HG02610 (cell line): ENCODE results near the gene FAM163A.
"Not testable (repeated sequence)": the region's sequence is repeated elsewhere in the genome, so short reads cannot be mapped to it uniquely, and the experiment has no call there.

Experiments
- ATAC-seq: cut with Tn5 transposase; IDR thresholded peaks from one replicate; pipeline ENCODE4 v1.9.1; 2021; ENCODE audit warnings: mild to moderate bottlenecking, moderate library complexity; ENCODE audit not compliant: unreplicated experiment

Gene FAM163A

GRCh38 chr1:179831852-179832699 is 89.0 kb downstream of the FAM163A start:
- no peak for ATAC-seq

GRCh38 chr1:179836686-179837445 is 93.8 kb downstream of the FAM163A start:
- ATAC-seq: not testable (repeated sequence)

GRCh38 chr1:179840107-179840506 is 97.0 kb downstream of the FAM163A start:
- no peak for ATAC-seq

GRCh38 chr1:179848233-179848632 is 105.1 kb downstream of the FAM163A start:
- no peak for ATAC-seq

GRCh38 chr1:179853102-179853501 is 110.0 kb downstream of the FAM163A start:
- ATAC-seq: no peak

- ATAC-seq: not testable (repeated sequence)
Observed at GRCh38 chr1:179855831-179856230, 112.7 kb downstream of the FAM163A start.

GRCh38 chr1:179856296-179856695 is 113.2 kb downstream of the FAM163A start:
- ATAC-seq: no peak

- ATAC-seq: no peak
Observed at GRCh38 chr1:179857009-179857408, 113.9 kb downstream of the FAM163A start.

- ATAC-seq: no peak
Observed at GRCh38 chr1:179860652-179861051, 117.6 kb downstream of the FAM163A start.

- no peak for ATAC-seq
Observed at GRCh38 chr1:179865377-179865776, 122.3 kb downstream of the FAM163A start.
